ENCODE measurements around the gene EXOC1L. TPM values are rescaled to one million over a fixed set of nuclear protein-coding genes. Genes with fewer than 3 reads are reported as not detected.
"Not testable (repeated sequence)": the region's sequence is repeated elsewhere in the genome, so short reads cannot be mapped to it uniquely, and the experiment has no call there.

EXOC1L gene
- total RNA-seq, 2 experiments from 2014 or later, result not detected

GRCh38 chr4:55820279-55820678, 689 bp downstream of the EXOC1L start:
- POLR2A ChIA-PET, result no interaction called here
- Mint-ChIP-seq H3K9me3 (peaks cover 1% of the 10 kb centered on the region), H3K27me3 (peaks cover 18% of the 10 kb centered on the region), H3K4me1 (peaks cover 2% of the 10 kb centered on the region), H3K36me3 (no peaks in the 10 kb centered on the region), H3K27ac (no peak overlapping the region), H3K4me3 (no peak overlapping the region)
- no peak for ATAC-seq (ENCODE audit: low read depth)
- DNase-seq, result no peak

- Mint-ChIP-seq H3K27ac (no peak overlapping the region), H3K27me3 (peaks cover 18% of the 10 kb centered on the region), H3K4me3 (no peak overlapping the region), H3K9me3 (peaks cover 1% of the 10 kb centered on the region), H3K36me3 (no peaks in the 10 kb centered on the region), H3K4me1 (peaks cover 2% of the 10 kb centered on the region)
- POLR2A ChIA-PET, result no interaction called here
- DNase-seq, result no peak
- no peak for ATAC-seq (ENCODE audit: low read depth)
Observed at GRCh38 chr4:55822329-55822728, 2.7 kb downstream of the EXOC1L start.

- no peaks in the 10 kb centered on the region for H3K9me3 Mint-ChIP-seq
- no peak for DNase-seq
- no peak overlapping the region for H3K4me3 Mint-ChIP-seq
- no peaks in the 10 kb centered on the region for H3K36me3 Mint-ChIP-seq
- H3K27ac Mint-ChIP-seq, result no peak overlapping the region
- POLR2A ChIA-PET, result no interaction called here
- ATAC-seq (ENCODE audit: low read depth), result no peak
- H3K4me1 Mint-ChIP-seq, result no peaks in the 10 kb centered on the region
- H3K27me3 Mint-ChIP-seq, result peaks cover 7% of the 10 kb centered on the region
Observed at GRCh38 chr4:55824865-55825264, 5.3 kb downstream of the EXOC1L start.

GRCh38 chr4:55826986-55827385, 7.4 kb downstream of the EXOC1L start:
- no peak for DNase-seq
- Mint-ChIP-seq H3K9me3 (no peaks in the 10 kb centered on the region), H3K4me1 (no peaks in the 10 kb centered on the region), H3K4me3 (no peak overlapping the region), H3K27ac (no peak overlapping the region), H3K27me3 (peaks cover 3% of the 10 kb centered on the region), H3K36me3 (no peaks in the 10 kb centered on the region)
- POLR2A ChIA-PET, result no interaction called here
- ATAC-seq (ENCODE audit: low read depth), result no peak

GRCh38 chr4:55827582-55827981, 8.0 kb downstream of the EXOC1L start:
- Mint-ChIP-seq H3K4me3 (no peak overlapping the region), H3K4me1 (no peaks in the 10 kb centered on the region), H3K9me3 (no peaks in the 10 kb centered on the region), H3K27me3 (no peaks in the 10 kb centered on the region), H3K36me3 (no peaks in the 10 kb centered on the region), H3K27ac (no peak overlapping the region)
- ATAC-seq (ENCODE audit: low read depth) (no peak), DNase-seq (no peak)
- POLR2A ChIA-PET, result no interaction called here

DNA sequence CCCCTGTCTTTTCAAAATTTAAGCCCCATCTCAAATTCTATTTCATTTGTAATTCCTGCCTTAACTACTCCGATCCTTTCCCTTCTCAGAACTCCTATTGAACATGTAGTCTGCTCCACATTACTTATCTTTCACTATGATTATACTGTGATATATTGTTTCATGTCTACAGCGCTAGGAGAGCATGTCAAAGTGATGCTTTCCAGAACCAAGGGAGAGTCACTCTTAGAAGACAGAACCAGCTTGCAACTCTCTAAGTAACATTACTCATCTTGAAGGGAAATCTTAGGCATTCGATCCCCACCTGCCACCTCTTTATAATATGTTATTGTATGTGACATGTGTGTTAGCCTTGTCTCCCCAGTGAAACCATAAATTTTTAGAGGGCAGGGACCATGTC, 10.5 kb downstream of the EXOC1L start:
- POLR2A ChIA-PET, result no interaction called here
- Mint-ChIP-seq H3K36me3 (no peaks in the 10 kb centered on the region), H3K27ac (no peak overlapping the region), H3K4me1 (no peaks in the 10 kb centered on the region), H3K4me3 (no peak overlapping the region), H3K27me3 (peaks cover 7% of the 10 kb centered on the region), H3K9me3 (no peaks in the 10 kb centered on the region)
- no peak for DNase-seq
- no peak for ATAC-seq (ENCODE audit: low read depth)

DNA sequence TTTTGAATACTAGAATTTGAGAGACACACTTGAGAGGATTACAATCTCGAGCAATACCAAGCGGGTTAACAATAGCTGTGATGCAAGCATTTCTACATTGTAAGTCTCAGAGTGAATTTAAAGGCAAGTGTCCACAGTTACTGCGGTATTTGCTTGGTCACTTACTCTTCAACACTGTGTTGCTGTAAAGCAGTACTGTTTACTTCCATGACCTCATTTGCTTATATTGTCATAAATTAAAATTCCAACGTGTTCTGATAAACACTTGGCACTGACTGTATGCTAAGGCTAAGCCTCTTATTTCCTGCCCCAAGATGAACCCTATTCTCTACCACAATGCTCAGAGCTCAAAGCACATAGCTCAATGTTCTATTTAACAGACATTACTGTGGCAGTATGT, 11.1 kb downstream of the EXOC1L start:
- Mint-ChIP-seq H3K27me3 (peaks cover 12% of the 10 kb centered on the region), H3K4me1 (no peaks in the 10 kb centered on the region), H3K9me3 (no peaks in the 10 kb centered on the region), H3K36me3 (no peaks in the 10 kb centered on the region), H3K27ac (no peak overlapping the region), H3K4me3 (no peak overlapping the region)
- POLR2A ChIA-PET, result no interaction called here
- DNase-seq (no peak), ATAC-seq (ENCODE audit: low read depth) (no peak)

DNA sequence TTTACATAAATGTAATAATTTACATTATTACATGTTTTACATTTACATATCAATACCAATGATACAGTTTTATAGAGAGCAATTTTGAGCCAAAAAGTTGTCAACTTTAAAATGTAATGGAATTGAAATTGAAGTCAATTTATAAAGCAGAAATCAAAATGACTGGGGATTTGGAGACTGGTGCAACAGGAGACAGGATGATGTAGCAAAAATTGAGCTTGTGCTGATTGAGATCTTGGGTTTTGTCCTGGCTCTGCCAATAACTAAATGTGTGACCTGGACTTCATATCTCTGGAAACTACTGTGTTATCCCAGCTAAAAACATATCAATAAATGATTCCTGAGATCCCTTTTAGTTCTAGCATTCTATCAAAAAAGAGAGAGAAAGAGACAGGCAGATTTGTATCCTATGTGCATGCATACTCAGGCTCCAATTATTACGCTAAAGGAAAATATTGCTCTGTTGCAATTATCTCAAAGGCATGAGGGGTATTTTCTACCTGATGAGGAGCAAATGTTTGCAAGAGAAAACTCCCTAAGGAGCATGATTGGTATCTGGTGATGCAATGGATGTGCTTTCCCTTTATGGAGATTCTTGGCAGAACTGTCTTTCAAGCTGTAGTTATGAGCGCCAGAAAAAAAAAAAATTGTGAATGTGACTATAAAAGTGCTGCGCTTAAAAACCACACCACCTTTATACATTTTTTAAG, 14.7 kb downstream of the EXOC1L start:
- POLR2A ChIA-PET, result no interaction called here
- H3K27ac Mint-ChIP-seq, result no peak overlapping the region
- H3K36me3 Mint-ChIP-seq, result no peaks in the 10 kb centered on the region
- DNase-seq (no peak), ATAC-seq (ENCODE audit: low read depth) (no peak)
- no peaks in the 10 kb centered on the region for H3K9me3 Mint-ChIP-seq
- peaks cover 12% of the 10 kb centered on the region for H3K27me3 Mint-ChIP-seq
- no peaks in the 10 kb centered on the region for H3K4me1 Mint-ChIP-seq
- H3K4me3 Mint-ChIP-seq, result no peak overlapping the region

- Mint-ChIP-seq H3K4me3 (no peak overlapping the region), H3K36me3 (no peaks in the 10 kb centered on the region), H3K27ac (no peak overlapping the region), H3K4me1 (no peaks in the 10 kb centered on the region), H3K9me3 (peaks cover 5% of the 10 kb centered on the region), H3K27me3 (peaks cover 12% of the 10 kb centered on the region)
- POLR2A ChIA-PET, result no interaction called here
- DNase-seq (no peak), ATAC-seq (ENCODE audit: low read depth) (no peak)
Observed at GRCh38 chr4:55837903-55838302, 18.3 kb downstream of the EXOC1L start.

DNA sequence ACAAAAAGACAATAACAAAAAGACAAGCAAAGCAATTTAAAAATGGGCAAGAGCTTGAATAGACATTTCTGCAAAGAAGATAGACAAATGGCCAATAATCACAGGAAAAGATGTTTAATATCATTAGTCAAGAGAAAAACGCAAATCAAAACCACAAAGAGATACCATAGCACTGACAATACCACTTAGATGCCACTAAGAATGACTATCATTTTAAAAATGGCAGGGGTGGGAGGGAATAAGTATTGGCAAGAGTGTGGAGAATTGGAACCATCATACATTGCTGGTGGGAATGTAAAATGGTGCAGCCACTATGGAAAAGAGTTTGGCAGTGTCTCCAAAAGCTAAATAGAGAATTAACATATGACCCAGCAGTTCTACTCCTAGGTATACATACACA, 18.8 kb downstream of the EXOC1L start:
- Mint-ChIP-seq H3K4me1 (no peaks in the 10 kb centered on the region), H3K27me3 (peaks cover 12% of the 10 kb centered on the region), H3K36me3 (no peaks in the 10 kb centered on the region), H3K27ac (no peak overlapping the region), H3K4me3 (no peak overlapping the region), H3K9me3 (peaks cover 5% of the 10 kb centered on the region)
- POLR2A ChIA-PET, result no interaction called here
- DNase-seq (no peak), ATAC-seq (ENCODE audit: low read depth) (no peak)

DNA sequence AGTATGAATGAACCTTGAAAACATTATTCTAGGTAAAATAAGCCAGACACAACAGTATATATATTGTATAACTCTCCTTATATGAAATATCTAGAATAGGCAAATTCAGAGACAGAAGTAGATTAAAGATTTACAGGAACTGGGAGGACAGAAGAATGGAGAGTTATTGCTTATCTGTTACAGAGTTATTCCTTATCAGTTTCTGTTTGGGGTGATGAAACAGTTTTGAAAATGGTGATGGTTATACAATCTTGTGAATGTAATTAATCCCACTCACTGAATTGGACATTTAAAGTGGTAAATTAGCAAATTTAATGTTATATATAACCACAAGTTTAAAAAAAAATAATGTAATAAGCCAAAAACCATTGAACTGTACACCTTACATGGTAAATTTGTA, 19.4 kb downstream of the EXOC1L start:
- POLR2A ChIA-PET, result no interaction called here
- no peak overlapping the region for H3K27ac Mint-ChIP-seq
- H3K4me3 Mint-ChIP-seq, result no peak overlapping the region
- peaks cover 5% of the 10 kb centered on the region for H3K9me3 Mint-ChIP-seq
- no peaks in the 10 kb centered on the region for H3K4me1 Mint-ChIP-seq
- H3K27me3 Mint-ChIP-seq, result peaks cover 7% of the 10 kb centered on the region
- DNase-seq (no peak), ATAC-seq (ENCODE audit: low read depth) (no peak)
- H3K36me3 Mint-ChIP-seq, result no peaks in the 10 kb centered on the region

DNA sequence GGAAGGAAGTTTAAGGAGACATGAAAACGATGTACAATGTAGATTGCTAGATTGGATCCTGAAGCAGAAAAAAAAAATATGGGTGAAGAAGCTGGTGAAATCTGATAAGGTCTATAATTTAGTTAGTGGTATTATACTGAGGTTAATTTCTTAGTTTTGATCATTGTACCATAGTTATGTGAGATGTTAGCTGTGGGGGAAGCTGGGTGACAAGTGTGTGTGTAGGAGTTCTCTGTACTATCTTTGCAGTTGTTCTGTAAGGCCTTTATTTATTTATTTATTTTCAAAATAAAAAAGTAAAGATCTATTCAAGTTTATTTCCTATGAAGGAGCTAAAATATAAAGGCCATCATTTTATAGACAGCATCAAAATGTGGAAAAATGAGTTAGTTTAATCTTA, 21.4 kb downstream of the EXOC1L start:
- no peak overlapping the region for H3K27ac Mint-ChIP-seq
- H3K9me3 Mint-ChIP-seq, result peaks cover 5% of the 10 kb centered on the region
- H3K4me3 Mint-ChIP-seq, result no peak overlapping the region
- POLR2A ChIA-PET, result no interaction called here
- no peak for DNase-seq
- H3K4me1 Mint-ChIP-seq, result no peaks in the 10 kb centered on the region
- no peaks in the 10 kb centered on the region for H3K36me3 Mint-ChIP-seq
- H3K27me3 Mint-ChIP-seq, result no peaks in the 10 kb centered on the region
- ATAC-seq (ENCODE audit: low read depth), result no peak

- H3K9me3 Mint-ChIP-seq; H3K27ac Mint-ChIP-seq; DNase-seq; POLR2A ChIA-PET; H3K27me3 Mint-ChIP-seq; H3K4me3 Mint-ChIP-seq; H3K4me1 Mint-ChIP-seq; ATAC-seq (ENCODE audit: low read depth); H3K36me3 Mint-ChIP-seq: not testable (repeated sequence)
Observed at GRCh38 chr4:55841373-55842239, 22.0 kb downstream of the EXOC1L start.

- H3K4me3 Mint-ChIP-seq; H3K9me3 Mint-ChIP-seq; POLR2A ChIA-PET; H3K27me3 Mint-ChIP-seq; DNase-seq; ATAC-seq (ENCODE audit: low read depth); H3K36me3 Mint-ChIP-seq; H3K27ac Mint-ChIP-seq; H3K4me1 Mint-ChIP-seq: not testable (repeated sequence)
Observed at GRCh38 chr4:55842312-55842711, 22.7 kb downstream of the EXOC1L start.
